K562 (cell line): ENCODE results near the gene HRC. TPM values are rescaled to one million over a fixed set of nuclear protein-coding genes. Genes with fewer than 3 reads are reported as not detected.

ENCODE experiments used
- ARID1B ChIP-seq: fragments of 450-650 bp; IDR thresholded peaks from 2 replicates; pipeline ENCODE4 v1.6.1; 2016; ENCODE audit warnings: antibody characterized with exemption, mild to moderate bottlenecking, inconsistent platforms
- BRD9 ChIP-seq: fragments of 450-650 bp; IDR thresholded peaks from 2 replicates; pipeline ENCODE4 v1.6.1; 2018; ENCODE audit warnings: low read depth; ENCODE audit not compliant: partially characterized antibody
- CBFA2T3 ChIP-seq: fragments of 450-650 bp; IDR thresholded peaks from 2 replicates; pipeline ENCODE4 v1.6.1; 2017
- DACH1 ChIP-seq: fragments of 450-650 bp; IDR thresholded peaks from 2 replicates; pipeline ENCODE4 v1.6.1; 2018; ENCODE audit not compliant: partially characterized antibody
- GABPB1 ChIP-seq: sonication (generic); formaldehyde crosslinking; IDR thresholded peaks from 2 replicates; pipeline ENCODE4 v1.8.0; 2022; ENCODE audit warnings: mild to moderate bottlenecking, missing genetic modification reagents
- GATA2 ChIP-seq: sonication (generic); formaldehyde crosslinking; IDR thresholded peaks from 2 replicates; pipeline ENCODE4 v1.4.0; 2020; ENCODE audit warnings: mild to moderate bottlenecking, missing genetic modification reagents
- IFI16 ChIP-seq: fragments of 250-450 bp; sonication (Bioruptor Pico); IDR thresholded peaks from 2 replicates; pipeline ENCODE4 v2.1.2; 2022; ENCODE audit warnings: mild to moderate bottlenecking, inconsistent platforms
- NCOA1 ChIP-seq: fragments of 450-650 bp; IDR thresholded peaks from 2 replicates; pipeline ENCODE4 v1.6.1; 2016; ENCODE audit warnings: low read depth
- NR4A1 ChIP-seq, 2 experiments: fragments of 250-450 bp in 1 of 2; fragments of 450-650 bp in 1 of 2; sonication (Bioruptor Pico) in 1 of 2; IDR thresholded peaks; 2 replicates each; pipeline versions ENCODE4 v1.4.0 to v1.6.1; 2016 to 2020; ENCODE audit warnings: mild to moderate bottlenecking in 2 of 2, missing compliant biosample characterization in 1 of 2, missing genetic modification characterization in 1 of 2, moderate library complexity in 1 of 2
- RCOR1 ChIP-seq, 2 experiments: IDR thresholded peaks; 2 replicates each; pipeline ENCODE4 v1.6.1; 2012; ENCODE audit warnings: low read depth in 2 of 2, low read length in 2 of 2, borderline replicate concordance in 1 of 2, improper control_type of control experiment in 1 of 2
- USF1 ChIP-seq: sonication (generic); formaldehyde crosslinking; IDR thresholded peaks from 2 replicates; pipeline ENCODE4 v1.9.0; 2022; ENCODE audit warnings: mild to moderate bottlenecking, missing genetic modification reagents
- polyA plus RNA-seq, 8 experiments: library from polyadenylated mRNA; depleted of rRNA in 4 of 8; stranded (reverse) in 5 of 8; unstranded in 3 of 8; fragments of >200 nt; fragmentation: Nextera tagmentation in 2 of 8; fragmentation: Illumina TruSeq in 1 of 8; extraction: Ambion mirVana in 2 of 8; extraction: Trizol in 1 of 8; gene quantifications; 2 replicates each; pipeline versions ENCODE4 v1.2.1 to v1.2.3, GENCODE V29; 2011 to 2014; ENCODE audit warnings: inconsistent platforms in 1 of 8, missing spikeins in 1 of 8
- total RNA-seq, 7 experiments: library from RNA; depleted of rRNA in 6 of 7; stranded (reverse); fragments of >200 nt in 6 of 7; fragmentation: Illumina TruSeq in 2 of 7; extraction: Trizol in 2 of 7; gene quantifications; 2 replicates each; pipeline versions ENCODE4 v1.2.1 to v1.2.3, GENCODE V29; 2011 to 2021; ENCODE audit warnings: low replicate concordance in 1 of 7
- TF ChIP-seq, protein P1 (sequence below): fragments of 450-650 bp; IDR thresholded peaks from 2 replicates; pipeline ENCODE4 v1.6.1; 2016
- TF ChIP-seq, protein P2 (sequence below), 3 experiments: fragments of 200-800 bp in 1 of 3; fragments of 250-450 bp in 1 of 3; fragments of 450-650 bp in 1 of 3; sonication (Bioruptor Pico) in 1 of 3; sonication (Bioruptor generic) in 1 of 3; formaldehyde crosslinking in 1 of 3; IDR thresholded peaks; 2 replicates each; pipeline versions ENCODE4 v1.6.1 to v1.8.0; 2016 to 2022; ENCODE audit warnings: mild to moderate bottlenecking in 2 of 3, missing genetic modification characterization in 2 of 3, missing compliant biosample characterization in 1 of 3, moderate library complexity in 1 of 3
- TF ChIP-seq, protein P3 (sequence below): fragments of 250-450 bp; sonication (Bioruptor Pico); IDR thresholded peaks from 2 replicates; pipeline ENCODE4 v1.8.0; 2022; ENCODE audit warnings: inconsistent platforms, mild to moderate bottlenecking, moderate library complexity, borderline replicate concordance
- TF ChIP-seq, protein P4 (sequence below): sonication (generic); formaldehyde crosslinking; IDR thresholded peaks from 2 replicates; pipeline ENCODE4 v1.8.0; 2023; ENCODE audit warnings: mild to moderate bottlenecking, missing genetic modification reagents

The HRC gene
- total and polyA plus RNA-seq, 9 of the 15 experiments (the other 6 are each of a cell fraction or from before 2014, with no cell fraction given) = 0.66 to 18.7 (median 13.1) TPM

- peak; percentile 14 for TF ChIP-seq DACH1
- TF ChIP-seq, protein P1, sequence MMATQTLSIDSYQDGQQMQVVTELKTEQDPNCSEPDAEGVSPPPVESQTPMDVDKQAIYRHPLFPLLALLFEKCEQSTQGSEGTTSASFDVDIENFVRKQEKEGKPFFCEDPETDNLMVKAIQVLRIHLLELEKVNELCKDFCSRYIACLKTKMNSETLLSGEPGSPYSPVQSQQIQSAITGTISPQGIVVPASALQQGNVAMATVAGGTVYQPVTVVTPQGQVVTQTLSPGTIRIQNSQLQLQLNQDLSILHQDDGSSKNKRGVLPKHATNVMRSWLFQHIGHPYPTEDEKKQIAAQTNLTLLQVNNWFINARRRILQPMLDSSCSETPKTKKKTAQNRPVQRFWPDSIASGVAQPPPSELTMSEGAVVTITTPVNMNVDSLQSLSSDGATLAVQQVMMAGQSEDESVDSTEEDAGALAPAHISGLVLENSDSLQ = peak; percentile 56; the same call in 1 of the 2 replicates
- TF ChIP-seq NCOA1 = no peak
- 0 out of 4 replicates have a peak, but pooled peaks of 1 of the 2 experiments have one; percentile 60 for TF ChIP-seq RCOR1 (IDR thresholded peaks at IDR 0.05; ENCODE audit: borderline replicate concordance in 1 of 2, low read depth in 2 of 2, low read length in 2 of 2)
- no peak for TF ChIP-seq IFI16 (CRISPR knock-in tag)
- peak; percentile 9 for TF ChIP-seq BRD9
- TF ChIP-seq USF1 = peak; percentile 63
- TF ChIP-seq CBFA2T3 = peak; percentile 39; the same call in 1 of the 2 replicates
- peak; percentile 71 for TF ChIP-seq ARID1B
- 0 out of 2 replicates have a peak, but pooled peaks have one; percentile 23 for TF ChIP-seq GABPB1
- TF ChIP-seq, protein P2, sequence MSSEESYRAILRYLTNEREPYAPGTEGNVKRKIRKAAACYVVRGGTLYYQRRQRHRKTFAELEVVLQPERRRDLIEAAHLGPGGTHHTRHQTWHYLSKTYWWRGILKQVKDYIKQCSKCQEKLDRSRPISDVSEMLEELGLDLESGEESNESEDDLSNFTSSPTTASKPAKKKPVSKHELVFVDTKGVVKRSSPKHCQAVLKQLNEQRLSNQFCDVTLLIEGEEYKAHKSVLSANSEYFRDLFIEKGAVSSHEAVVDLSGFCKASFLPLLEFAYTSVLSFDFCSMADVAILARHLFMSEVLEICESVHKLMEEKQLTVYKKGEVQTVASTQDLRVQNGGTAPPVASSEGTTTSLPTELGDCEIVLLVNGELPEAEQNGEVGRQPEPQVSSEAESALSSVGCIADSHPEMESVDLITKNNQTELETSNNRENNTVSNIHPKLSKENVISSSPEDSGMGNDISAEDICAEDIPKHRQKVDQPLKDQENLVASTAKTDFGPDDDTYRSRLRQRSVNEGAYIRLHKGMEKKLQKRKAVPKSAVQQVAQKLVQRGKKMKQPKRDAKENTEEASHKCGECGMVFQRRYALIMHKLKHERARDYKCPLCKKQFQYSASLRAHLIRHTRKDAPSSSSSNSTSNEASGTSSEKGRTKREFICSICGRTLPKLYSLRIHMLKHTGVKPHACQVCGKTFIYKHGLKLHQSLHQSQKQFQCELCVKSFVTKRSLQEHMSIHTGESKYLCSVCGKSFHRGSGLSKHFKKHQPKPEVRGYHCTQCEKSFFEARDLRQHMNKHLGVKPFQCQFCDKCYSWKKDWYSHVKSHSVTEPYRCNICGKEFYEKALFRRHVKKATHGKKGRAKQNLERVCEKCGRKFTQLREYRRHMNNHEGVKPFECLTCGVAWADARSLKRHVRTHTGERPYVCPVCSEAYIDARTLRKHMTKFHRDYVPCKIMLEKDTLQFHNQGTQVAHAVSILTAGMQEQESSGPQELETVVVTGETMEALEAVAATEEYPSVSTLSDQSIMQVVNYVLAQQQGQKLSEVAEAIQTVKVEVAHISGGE (CRISPR knock-in tag; IDR thresholded peaks at IDR 0.05) = peak in 1 of 3 experiments; percentile 42; a peak in 1 of 6 replicates
- no peak for TF ChIP-seq NR4A1 (CRISPR knock-in tag; IDR thresholded peaks at IDR 0.05)
- TF ChIP-seq NR4A1 (tag; IDR thresholded peaks at IDR 0.05) = peak; percentile 64; the same call in 1 of the 2 replicates
- TF ChIP-seq, protein P3, sequence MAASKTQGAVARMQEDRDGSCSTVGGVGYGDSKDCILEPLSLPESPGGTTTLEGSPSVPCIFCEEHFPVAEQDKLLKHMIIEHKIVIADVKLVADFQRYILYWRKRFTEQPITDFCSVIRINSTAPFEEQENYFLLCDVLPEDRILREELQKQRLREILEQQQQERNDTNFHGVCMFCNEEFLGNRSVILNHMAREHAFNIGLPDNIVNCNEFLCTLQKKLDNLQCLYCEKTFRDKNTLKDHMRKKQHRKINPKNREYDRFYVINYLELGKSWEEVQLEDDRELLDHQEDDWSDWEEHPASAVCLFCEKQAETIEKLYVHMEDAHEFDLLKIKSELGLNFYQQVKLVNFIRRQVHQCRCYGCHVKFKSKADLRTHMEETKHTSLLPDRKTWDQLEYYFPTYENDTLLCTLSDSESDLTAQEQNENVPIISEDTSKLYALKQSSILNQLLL (CRISPR knock-in tag) = no peak
- TF ChIP-seq, protein P4, sequence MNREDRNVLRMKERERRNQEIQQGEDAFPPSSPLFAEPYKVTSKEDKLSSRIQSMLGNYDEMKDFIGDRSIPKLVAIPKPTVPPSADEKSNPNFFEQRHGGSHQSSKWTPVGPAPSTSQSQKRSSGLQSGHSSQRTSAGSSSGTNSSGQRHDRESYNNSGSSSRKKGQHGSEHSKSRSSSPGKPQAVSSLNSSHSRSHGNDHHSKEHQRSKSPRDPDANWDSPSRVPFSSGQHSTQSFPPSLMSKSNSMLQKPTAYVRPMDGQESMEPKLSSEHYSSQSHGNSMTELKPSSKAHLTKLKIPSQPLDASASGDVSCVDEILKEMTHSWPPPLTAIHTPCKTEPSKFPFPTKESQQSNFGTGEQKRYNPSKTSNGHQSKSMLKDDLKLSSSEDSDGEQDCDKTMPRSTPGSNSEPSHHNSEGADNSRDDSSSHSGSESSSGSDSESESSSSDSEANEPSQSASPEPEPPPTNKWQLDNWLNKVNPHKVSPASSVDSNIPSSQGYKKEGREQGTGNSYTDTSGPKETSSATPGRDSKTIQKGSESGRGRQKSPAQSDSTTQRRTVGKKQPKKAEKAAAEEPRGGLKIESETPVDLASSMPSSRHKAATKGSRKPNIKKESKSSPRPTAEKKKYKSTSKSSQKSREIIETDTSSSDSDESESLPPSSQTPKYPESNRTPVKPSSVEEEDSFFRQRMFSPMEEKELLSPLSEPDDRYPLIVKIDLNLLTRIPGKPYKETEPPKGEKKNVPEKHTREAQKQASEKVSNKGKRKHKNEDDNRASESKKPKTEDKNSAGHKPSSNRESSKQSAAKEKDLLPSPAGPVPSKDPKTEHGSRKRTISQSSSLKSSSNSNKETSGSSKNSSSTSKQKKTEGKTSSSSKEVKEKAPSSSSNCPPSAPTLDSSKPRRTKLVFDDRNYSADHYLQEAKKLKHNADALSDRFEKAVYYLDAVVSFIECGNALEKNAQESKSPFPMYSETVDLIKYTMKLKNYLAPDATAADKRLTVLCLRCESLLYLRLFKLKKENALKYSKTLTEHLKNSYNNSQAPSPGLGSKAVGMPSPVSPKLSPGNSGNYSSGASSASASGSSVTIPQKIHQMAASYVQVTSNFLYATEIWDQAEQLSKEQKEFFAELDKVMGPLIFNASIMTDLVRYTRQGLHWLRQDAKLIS = no peak
- no peak for TF ChIP-seq GATA2
Measured at GRCh38 chr19:49155820-49156346, 687 bp upstream of the HRC start (continued).
